ENCODE measurements around the gene PAX5. TPM values are rescaled to one million over a fixed set of nuclear protein-coding genes. Genes with fewer than 3 reads are reported as not detected.

PAX5 gene
- total RNA-seq, 2 experiments from 2014 or later: 62.5 to 141 TPM

- CTCF ChIA-PET (ENCODE audit: unreplicated experiment): no interaction called here
- H3K4me1 ChIP-seq (ENCODE audit: insufficient read depth, low read length, poor library complexity, severe bottlenecking): no peaks in the 10 kb centered on the region
Measured at GRCh38 chr9:36939214-36939613, 94.9 kb downstream of the PAX5 start.

DNA sequence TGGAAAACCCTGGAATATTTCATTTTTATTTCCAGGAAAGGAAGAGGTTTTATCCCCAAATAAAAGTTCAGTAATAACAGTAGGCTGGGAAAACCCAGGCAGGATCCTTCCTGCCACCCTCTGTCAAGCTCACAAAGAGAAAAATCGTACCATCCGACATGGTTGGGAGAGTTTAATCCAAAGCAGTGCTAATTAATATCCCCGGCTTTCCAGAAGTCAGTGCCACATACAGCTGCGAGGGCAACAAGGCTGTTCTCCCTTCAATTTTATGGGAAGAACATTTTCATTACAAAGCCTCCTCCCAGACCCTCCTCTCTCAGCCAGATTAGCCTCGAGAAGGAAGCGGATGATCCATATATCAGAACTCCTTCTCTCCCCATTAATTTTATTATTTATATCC, 95.5 kb downstream of the PAX5 start:
- Histone ChIP-seq H3K36me3 (ENCODE audit: insufficient read depth, low read length) (peaks cover 96% of the 10 kb centered on the region), H2AFZ (ENCODE audit: low read length) (no peak overlapping the region), H3K27ac (ENCODE audit: low read depth, low read length, poor library complexity, severe bottlenecking) (no peak overlapping the region), H3K4me2 (ENCODE audit: low read length) (no peak overlapping the region), H3K4me3 (ENCODE audit: low read depth, low read length, poor library complexity, severe bottlenecking) (no peak overlapping the region), H3K9me2 (ENCODE audit: insufficient read depth, low read length) (no peaks in the 10 kb centered on the region), H3K9me3 (ENCODE audit: low read length) (no peaks in the 10 kb centered on the region), H4K20me1 (ENCODE audit: insufficient read depth, low read length) (no peaks in the 10 kb centered on the region), H3K4me1 (ENCODE audit: insufficient read depth, low read length, poor library complexity, severe bottlenecking) (no peaks in the 10 kb centered on the region), H3K79me2 (ENCODE audit: insufficient read depth, low read depth, low read length) (no peaks in the 10 kb centered on the region; the same call in 1 of the 2 replicates)
- ChIA-PET POLR2A (interaction anchor here (1.0 kb wide), 1 partner anchor 11 kb away, joined by 4 read pairs; no protein-coding TSS in a partner anchor), CTCF (ENCODE audit: unreplicated experiment) (no interaction called here)
- no TSS peak for BruUV-seq (replicated peaks)
- DNase-seq (ENCODE audit: low spot score): no peak
- intact Hi-C loops (cut with micrococcal nuclease; ENCODE audit: unreplicated experiment): no loop called here
- TF ChIP-seq EZH2phosphoT487 (IDR thresholded peaks at IDR 0.05; ENCODE audit: borderline replicate concordance, low read depth, low read length): no peak
- TF ChIP-seq, protein P1, sequence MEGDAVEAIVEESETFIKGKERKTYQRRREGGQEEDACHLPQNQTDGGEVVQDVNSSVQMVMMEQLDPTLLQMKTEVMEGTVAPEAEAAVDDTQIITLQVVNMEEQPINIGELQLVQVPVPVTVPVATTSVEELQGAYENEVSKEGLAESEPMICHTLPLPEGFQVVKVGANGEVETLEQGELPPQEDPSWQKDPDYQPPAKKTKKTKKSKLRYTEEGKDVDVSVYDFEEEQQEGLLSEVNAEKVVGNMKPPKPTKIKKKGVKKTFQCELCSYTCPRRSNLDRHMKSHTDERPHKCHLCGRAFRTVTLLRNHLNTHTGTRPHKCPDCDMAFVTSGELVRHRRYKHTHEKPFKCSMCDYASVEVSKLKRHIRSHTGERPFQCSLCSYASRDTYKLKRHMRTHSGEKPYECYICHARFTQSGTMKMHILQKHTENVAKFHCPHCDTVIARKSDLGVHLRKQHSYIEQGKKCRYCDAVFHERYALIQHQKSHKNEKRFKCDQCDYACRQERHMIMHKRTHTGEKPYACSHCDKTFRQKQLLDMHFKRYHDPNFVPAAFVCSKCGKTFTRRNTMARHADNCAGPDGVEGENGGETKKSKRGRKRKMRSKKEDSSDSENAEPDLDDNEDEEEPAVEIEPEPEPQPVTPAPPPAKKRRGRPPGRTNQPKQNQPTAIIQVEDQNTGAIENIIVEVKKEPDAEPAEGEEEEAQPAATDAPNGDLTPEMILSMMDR (conservative IDR thresholded peaks at IDR 0.05; ENCODE audit: low read length): no peak

More at GRCh38 chr9:36939214-36939613, 94.9 kb downstream of the PAX5 start:
- H2AFZ ChIP-seq (ENCODE audit: low read length): no peak overlapping the region
- H3K9me2 ChIP-seq (ENCODE audit: insufficient read depth, low read length): no peaks in the 10 kb centered on the region
- POLR2A ChIA-PET: interaction anchor here (0.7 kb wide), 1 partner anchor 21 kb away, joined by 3 read pairs; no protein-coding TSS in a partner anchor
- H3K4me2 ChIP-seq (ENCODE audit: low read length): no peak overlapping the region
- intact Hi-C loops (cut with micrococcal nuclease; ENCODE audit: unreplicated experiment): no loop called here
- H3K27ac ChIP-seq (ENCODE audit: low read depth, low read length, poor library complexity, severe bottlenecking): no peak overlapping the region
- DNase-seq (ENCODE audit: low spot score): no peak
- H3K36me3 ChIP-seq (ENCODE audit: insufficient read depth, low read length): peaks cover 96% of the 10 kb centered on the region
- TSS peak; percentile 38 for BruUV-seq (replicated peaks)
- H3K4me3 ChIP-seq (ENCODE audit: low read depth, low read length, poor library complexity, severe bottlenecking): no peak overlapping the region
- no peaks in the 10 kb centered on the region; the same call in 1 of the 2 replicates for H3K79me2 ChIP-seq (ENCODE audit: insufficient read depth, low read depth, low read length)
- TF ChIP-seq EZH2phosphoT487 (IDR thresholded peaks at IDR 0.05; ENCODE audit: borderline replicate concordance, low read depth, low read length): no peak
- TF ChIP-seq, protein P1 (conservative IDR thresholded peaks at IDR 0.05; ENCODE audit: low read length): no peak
- no peaks in the 10 kb centered on the region for H4K20me1 ChIP-seq (ENCODE audit: insufficient read depth, low read length)
- H3K9me3 ChIP-seq (ENCODE audit: low read length): no peaks in the 10 kb centered on the region

DNA sequence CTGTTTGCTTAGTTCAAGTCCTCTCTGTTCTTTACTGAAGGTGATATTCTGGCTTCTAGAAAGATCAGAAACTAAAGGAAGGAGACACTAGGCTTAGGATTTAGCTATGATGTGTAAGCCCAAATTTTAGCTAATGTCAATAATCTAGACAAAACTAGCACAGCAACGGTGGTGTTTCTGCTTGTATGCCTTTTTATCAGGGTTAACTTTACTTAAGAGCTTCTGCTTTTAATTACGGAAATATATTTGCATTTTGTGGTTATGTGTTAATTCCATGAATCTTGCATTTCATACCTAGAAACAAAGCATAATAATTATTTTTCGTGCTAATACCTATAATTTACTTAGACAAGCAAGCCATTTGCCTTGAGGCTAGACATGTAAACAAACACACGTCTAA, 96.1 kb downstream of the PAX5 start:
- no peaks in the 10 kb centered on the region for H4K20me1 ChIP-seq (ENCODE audit: insufficient read depth, low read length)
- peaks cover 96% of the 10 kb centered on the region for H3K36me3 ChIP-seq (ENCODE audit: insufficient read depth, low read length)
- intact Hi-C loops (cut with micrococcal nuclease; ENCODE audit: unreplicated experiment): no loop called here
- ChIA-PET POLR2A (interaction anchor here (1.0 to 1.1 kb wide), 2 partner anchors 10 to 20 kb away, joined by 4 to 5 read pairs; no protein-coding TSS in a partner anchor), CTCF (ENCODE audit: unreplicated experiment) (no interaction called here)
- no peak overlapping the region for H3K27ac ChIP-seq (ENCODE audit: low read depth, low read length, poor library complexity, severe bottlenecking)
- no peaks in the 10 kb centered on the region; the same call in 1 of the 2 replicates for H3K79me2 ChIP-seq (ENCODE audit: insufficient read depth, low read depth, low read length)
- no peak overlapping the region for H2AFZ ChIP-seq (ENCODE audit: low read length)
- BruUV-seq (replicated peaks): no TSS peak
- no peak overlapping the region for H3K4me2 ChIP-seq (ENCODE audit: low read length)
- H3K4me3 ChIP-seq (ENCODE audit: low read depth, low read length, poor library complexity, severe bottlenecking): no peak overlapping the region
- no peaks in the 10 kb centered on the region for H3K4me1 ChIP-seq (ENCODE audit: insufficient read depth, low read length, poor library complexity, severe bottlenecking)
- no peaks in the 10 kb centered on the region for H3K9me3 ChIP-seq (ENCODE audit: low read length)
- DNase-seq (ENCODE audit: low spot score): no peak
- H3K9me2 ChIP-seq (ENCODE audit: insufficient read depth, low read length): no peaks in the 10 kb centered on the region
- TF ChIP-seq, protein P1 (conservative IDR thresholded peaks at IDR 0.05; ENCODE audit: low read length): no peak
- no peak for TF ChIP-seq EZH2phosphoT487 (IDR thresholded peaks at IDR 0.05; ENCODE audit: borderline replicate concordance, low read depth, low read length)
